RWPE1 (cell line): ENCODE results near the gene COL25A1.
"Not testable (repeated sequence)": the region's sequence is repeated elsewhere in the genome, so short reads cannot be mapped to it uniquely, and the experiment has no call there.

ENCODE experiments used
- CTCF ChIA-PET: fragments of 350-600 bp; sonication (Branson Sonifier 250); formaldehyde crosslinking; extraction: SDS; loops from one replicate; lab custom pipeline; 2021; lab: Yijun Ruan, JAX
- POLR2A ChIA-PET: fragments of 400-600 bp; formaldehyde crosslinking; extraction: SDS; loops from one replicate; lab custom pipeline; 2020; ENCODE audit warnings: antibody characterized with exemption; ENCODE audit not compliant: low non-redundant PET; lab: Yijun Ruan, JAX
- DNase-seq: peaks from one replicate; pipeline ENCODE4 v3.0.0; 2012; ENCODE audit warnings: low spot score
- H3K27ac ChIP-seq: fragments of 450-650 bp; 2 replicates; pipeline ENCODE4 v1.5.1; 2017
- CTCF ChIP-seq: fragments of 450-650 bp; conservative IDR thresholded peaks from 2 replicates; pipeline ENCODE4 v1.5.1; 2017; ENCODE audit warnings: low read depth, mild to moderate bottlenecking

The COL25A1 gene

GRCh38 chr4:109077505-109077904, 225.0 kb downstream of the COL25A1 start:
- ChIA-PET POLR2A (no interaction called here), CTCF (interaction anchor here (0.6 kb wide), 1 partner anchor 954 kb away, joined by 4 read pairs; no protein-coding TSS in a partner anchor)
- TF ChIP-seq CTCF, result no peak
- no peak for DNase-seq
- H3K27ac ChIP-seq, result no peak overlapping the region

GRCh38 chr4:109076709-109077108, 225.7 kb downstream of the COL25A1 start:
- DNase-seq, H3K27ac ChIP-seq, CTCF ChIA-PET, POLR2A ChIA-PET: not testable (repeated sequence)

GRCh38 chr4:109075621-109076020, 226.8 kb downstream of the COL25A1 start:
- ChIA-PET POLR2A (no interaction called here), CTCF (interaction anchor here (0.6 kb wide), 1 partner anchor 210 kb away, joined by 3 read pairs; no protein-coding TSS in a partner anchor)
- no peak overlapping the region for H3K27ac ChIP-seq
- no peak for TF ChIP-seq CTCF
- no peak for DNase-seq

- ChIA-PET POLR2A (no interaction called here), CTCF (no interaction called here)
- TF ChIP-seq CTCF, result no peak
- H3K27ac ChIP-seq, result no peak overlapping the region
- peak; percentile 15 for DNase-seq
These were observed 229.9 kb downstream of the COL25A1 start for GRCh38 chr4:109072595-109072994.

- POLR2A ChIA-PET, H3K27ac ChIP-seq, DNase-seq: not testable (repeated sequence)
- CTCF ChIA-PET, result interaction anchor here (0.6 kb wide), 1 partner anchor 28 kb away, joined by 4 read pairs; no protein-coding TSS in a partner anchor
These were observed 231.8 kb downstream of the COL25A1 start for GRCh38 chr4:109070677-109071076.

- ChIA-PET POLR2A (no interaction called here), CTCF (no interaction called here)
- no peak for DNase-seq
- no peak overlapping the region for H3K27ac ChIP-seq
- TF ChIP-seq CTCF, result no peak
These were observed 234.8 kb downstream of the COL25A1 start for GRCh38 chr4:109067508-109068235.

GRCh38 chr4:109065006-109065405, 237.5 kb downstream of the COL25A1 start:
- no peak for DNase-seq
- TF ChIP-seq CTCF, result no peak
- H3K27ac ChIP-seq, result no peak overlapping the region
- ChIA-PET POLR2A (no interaction called here), CTCF (no interaction called here)
